Adipose tissue (tissue), 3 donors: ENCODE results near the gene RXRA. TPM values are rescaled to one million over a fixed set of nuclear protein-coding genes. Genes with fewer than 3 reads are reported as not detected.

ENCODE experiments used
- H3K27ac ChIP-seq: one replicate; pipeline ENCODE4 v1.5.1; 2013; ENCODE audit warnings: low read depth, low read length
- WGBS, 3 donors: extraction: QIAGEN DNeasy Blood & Tissue Kit; methylation state at CpG; one replicate each; pipeline ENCODE4 v1.1.7; 2013; 5-methylcytosine and 5-hydroxymethylcytosine counted together
- polyA plus RNA-seq, 3 donors: library from polyadenylated mRNA; stranded (reverse); fragments of 200-250 nt; gene quantifications; one replicate each; pipeline ENCODE4 v1.2.3, GENCODE V29; 2013
- donor health status: healthy with polysubstance abuse.
- donor health status: Bipolar disorder and iron deficiency.
- donor health status: healthy.

The RXRA gene
- polyA plus RNA-seq, 3 donors: 30.9 to 114 (median 69.4) TPM

DNA sequence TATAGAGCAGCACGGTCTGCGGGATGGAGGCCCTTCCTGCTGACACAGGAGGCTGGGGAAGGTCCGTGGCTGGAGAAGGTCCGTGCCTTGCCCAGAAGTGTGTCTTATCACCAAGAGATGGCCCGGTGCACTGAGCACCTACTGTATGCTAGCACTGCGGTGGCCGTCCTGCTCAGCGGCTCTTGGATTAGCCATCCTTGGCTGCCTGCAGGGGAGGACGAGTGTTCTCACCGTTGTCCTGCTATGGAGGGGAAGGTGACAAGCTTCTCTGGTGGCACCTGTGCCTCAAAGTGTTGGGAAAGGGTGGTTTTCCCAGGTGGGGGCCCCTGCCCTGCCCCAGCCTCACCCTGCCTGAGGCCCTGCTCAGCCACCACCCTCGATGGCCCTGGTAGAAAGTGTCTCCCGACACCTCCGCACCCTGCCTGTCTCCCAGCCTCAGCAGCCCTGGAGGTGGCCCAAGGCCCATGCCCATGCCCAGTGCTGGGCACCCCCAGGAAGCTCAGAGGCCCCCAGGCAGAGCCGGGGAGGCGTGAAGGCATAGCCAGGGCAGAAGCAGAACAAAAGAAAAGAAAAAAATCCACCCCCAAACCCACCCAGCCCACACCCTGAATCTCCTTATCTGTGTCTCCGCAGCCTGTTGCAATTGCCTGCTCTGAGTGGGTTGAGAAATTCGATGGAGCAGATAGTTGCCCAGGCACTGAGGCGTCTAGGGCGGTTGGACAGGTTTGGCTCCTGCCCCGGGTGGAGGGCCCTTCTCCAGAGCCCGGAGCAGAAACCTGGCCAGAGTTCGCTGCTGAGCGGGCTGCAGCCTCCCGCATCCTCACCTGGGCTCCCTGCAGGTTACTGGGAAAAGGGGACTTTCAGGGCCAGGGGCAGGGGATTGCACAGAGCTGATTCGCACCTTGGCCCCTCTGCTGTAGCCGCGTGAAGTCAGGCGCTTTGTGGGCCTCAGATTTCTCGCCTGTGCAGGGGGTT, 30.5 kb downstream of the RXRA start:
- 68 to 70% (median 69%) methylated on average over 29 of the region's 29 CpGs for WGBS, 3 donors
- no peak overlapping the region for H3K27ac ChIP-seq

- WGBS, 3 donors: 68 to 87% (median 76%) methylated on average over 8 to 9 of the region's 9 CpGs
- no peak overlapping the region for H3K27ac ChIP-seq
Measured at GRCh38 chr9:134357631-134358025, 31.4 kb downstream of the RXRA start.

- H3K27ac ChIP-seq: no peak overlapping the region
- WGBS, 3 donors: 92 to 94% (median 93%) methylated on average over 16 of the region's 16 CpGs
Measured at GRCh38 chr9:134358026-134358661, 31.9 kb downstream of the RXRA start.

GRCh38 chr9:134358662-134359319, 32.5 kb downstream of the RXRA start:
- WGBS, 3 donors: 51 to 62% (median 62%) methylated on average over 17 of the region's 17 CpGs
- no peak overlapping the region for H3K27ac ChIP-seq

DNA sequence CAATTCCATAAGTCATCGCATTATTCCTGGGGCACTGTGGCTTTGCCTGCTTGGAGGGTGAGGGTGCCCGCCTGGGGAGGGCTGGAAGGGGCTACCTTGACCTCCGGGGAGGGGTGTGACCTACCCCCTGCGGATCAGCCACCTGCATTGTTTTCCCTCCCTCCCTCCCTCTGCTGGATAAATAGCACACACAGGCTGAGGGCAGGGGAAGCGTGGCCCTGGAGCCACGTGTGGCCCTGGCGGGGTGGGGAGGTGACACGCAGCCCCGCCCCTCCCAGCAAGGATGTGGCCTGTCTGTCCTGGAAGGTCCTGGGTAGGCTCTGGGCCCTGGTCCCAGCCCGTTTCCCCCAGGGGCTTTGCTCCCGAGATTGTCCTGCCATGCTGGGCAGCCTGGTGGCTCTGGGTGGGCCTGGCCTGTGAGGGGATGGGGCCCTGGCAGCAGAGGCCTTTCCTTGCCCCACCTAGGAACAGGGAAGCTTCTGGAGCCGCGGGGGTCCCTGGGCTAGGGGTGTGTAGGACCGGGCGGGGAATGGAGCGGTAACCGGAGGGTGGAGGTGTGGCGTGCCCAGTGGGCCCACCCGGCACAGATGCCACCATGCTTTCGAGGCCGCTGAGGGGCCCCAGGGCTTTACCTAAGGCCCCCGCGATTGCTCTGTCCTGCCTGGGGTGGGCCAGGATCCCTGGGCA, 33.4 kb downstream of the RXRA start:
- no peak overlapping the region for H3K27ac ChIP-seq

GRCh38 chr9:134360180-134360759, 34.0 kb downstream of the RXRA start:
- 71 to 94% (median 77%) methylated on average over 29 to 30 of the region's 30 CpGs for WGBS, 3 donors
- H3K27ac ChIP-seq: no peak overlapping the region

More for the DNA sequence above, 33.4 kb downstream of the RXRA start:
- WGBS, 3 donors: 72 to 81% (median 81%) methylated on average over 18 to 23 of the region's 23 CpGs

- 45 to 78% (median 75%) methylated on average over 14 of the region's 14 CpGs for WGBS, 3 donors
- no peak overlapping the region for H3K27ac ChIP-seq
Measured at GRCh38 chr9:134360897-134361296, 34.6 kb downstream of the RXRA start.

DNA sequence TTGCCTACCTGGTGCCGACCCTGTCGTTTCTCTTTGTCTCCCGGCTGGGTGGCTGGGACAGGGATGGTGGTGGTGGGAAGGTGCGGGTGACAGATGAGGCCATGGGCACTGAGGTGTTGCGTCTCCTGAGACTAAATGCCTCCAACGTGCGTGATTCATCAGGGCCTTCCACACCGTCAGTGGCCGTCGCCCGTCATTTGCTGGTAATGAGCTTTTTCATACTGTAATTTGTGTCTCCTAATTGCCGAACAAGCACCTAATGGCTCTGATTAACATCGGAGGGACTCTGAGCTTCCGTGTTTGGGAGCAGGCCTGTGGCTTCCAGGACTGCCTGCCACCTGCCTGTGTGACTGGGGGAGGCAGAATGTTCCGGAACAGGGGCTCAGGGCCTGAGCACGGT, 35.2 kb downstream of the RXRA start:
- 83 to 90% (median 87%) methylated on average over 16 of the region's 16 CpGs for WGBS, 3 donors
- H3K27ac ChIP-seq: no peak overlapping the region

DNA sequence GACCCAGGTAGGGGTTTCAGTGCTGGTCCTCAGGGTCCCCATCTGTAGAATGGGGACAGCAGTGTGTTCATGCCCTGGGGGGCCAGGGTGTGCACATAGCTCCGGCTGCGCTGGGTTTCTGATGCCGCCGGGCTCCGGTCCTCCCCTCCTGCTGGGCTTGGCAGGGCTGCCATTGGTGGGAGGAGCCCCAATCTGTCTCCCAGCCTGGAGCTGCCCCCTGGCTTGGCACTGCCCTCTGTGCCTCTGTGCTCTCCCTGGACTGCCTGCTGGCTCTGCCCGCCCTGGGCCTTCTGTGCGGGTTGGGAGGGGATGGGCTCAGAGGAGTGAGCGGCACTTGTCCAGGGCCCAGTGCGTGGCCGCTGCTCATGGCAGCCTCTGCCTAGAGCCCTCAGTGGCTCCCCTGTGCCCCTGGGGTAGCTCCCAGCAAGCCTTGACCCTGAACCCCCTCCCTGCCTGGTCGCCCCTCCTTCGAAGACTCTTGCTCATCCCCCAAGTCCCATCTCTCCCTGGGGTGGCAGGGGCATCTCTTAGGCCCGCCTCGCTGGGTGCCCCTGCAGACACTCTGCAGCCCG, 35.7 kb downstream of the RXRA start:
- H3K27ac ChIP-seq: no peak overlapping the region
- WGBS, 3 donors: 83 to 91% (median 88%) methylated on average over 14 to 15 of the region's 15 CpGs

DNA sequence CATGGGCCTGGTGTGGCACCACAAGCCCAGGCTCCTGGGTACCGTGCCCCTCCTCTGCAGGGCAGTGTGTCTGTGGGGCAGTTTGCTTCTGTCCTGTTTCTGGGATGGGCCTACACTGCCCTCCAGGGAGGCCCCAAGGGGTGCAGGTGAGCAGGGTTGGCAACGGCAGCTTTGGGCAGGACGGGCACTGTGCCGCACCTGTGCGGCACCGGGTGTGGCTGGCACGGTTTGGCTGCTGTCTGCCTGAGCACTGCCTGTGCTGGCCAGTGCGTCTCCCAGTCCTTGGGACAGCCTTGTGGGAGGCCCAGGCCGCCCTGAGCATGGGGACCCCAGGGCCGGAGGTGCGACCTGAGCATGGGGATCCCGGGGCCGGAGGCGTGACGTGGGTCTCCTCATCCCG, 37.2 kb downstream of the RXRA start:
- WGBS, 3 donors: 86 to 93% (median 89%) methylated on average over 16 of the region's 16 CpGs
- no peak overlapping the region for H3K27ac ChIP-seq

GRCh38 chr9:134364391-134365114, 38.3 kb downstream of the RXRA start:
- WGBS, 3 donors: 70 to 88% (median 75%) methylated on average over 13 of the region's 13 CpGs
- H3K27ac ChIP-seq: no peak overlapping the region

- peak overlapping the region; percentile 79 for H3K27ac ChIP-seq
- 90 to 92% (median 90%) methylated on average over 21 of the region's 21 CpGs for WGBS, 3 donors
Measured at GRCh38 chr9:134365115-134365596, 38.9 kb downstream of the RXRA start.

DNA sequence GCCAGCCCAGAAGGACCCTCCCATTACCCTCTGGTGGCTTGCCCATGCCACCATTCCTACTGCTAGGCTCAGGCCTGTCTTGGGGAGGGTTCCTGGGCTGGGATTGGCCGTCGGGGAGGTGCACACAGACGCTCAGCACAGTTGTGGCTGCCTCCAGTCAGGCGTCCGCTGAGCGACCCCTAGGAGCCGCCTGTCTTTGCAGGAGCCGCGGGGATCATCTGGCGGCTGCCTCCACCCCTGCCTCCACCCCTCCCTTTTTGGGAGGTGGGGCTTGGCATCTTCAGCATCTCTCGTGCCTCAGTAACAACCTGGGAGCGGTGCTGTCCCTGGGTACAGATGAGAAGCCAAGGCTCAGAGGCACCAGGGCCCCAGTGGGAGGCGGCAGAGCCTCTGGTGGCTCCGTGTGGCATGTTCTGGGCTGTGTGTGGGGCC, 39.6 kb downstream of the RXRA start:
- H3K27ac ChIP-seq: peak overlapping the region; percentile 79
- 12 to 28% (median 24%) methylated on average over 14 of the region's 14 CpGs for WGBS, 3 donors

DNA sequence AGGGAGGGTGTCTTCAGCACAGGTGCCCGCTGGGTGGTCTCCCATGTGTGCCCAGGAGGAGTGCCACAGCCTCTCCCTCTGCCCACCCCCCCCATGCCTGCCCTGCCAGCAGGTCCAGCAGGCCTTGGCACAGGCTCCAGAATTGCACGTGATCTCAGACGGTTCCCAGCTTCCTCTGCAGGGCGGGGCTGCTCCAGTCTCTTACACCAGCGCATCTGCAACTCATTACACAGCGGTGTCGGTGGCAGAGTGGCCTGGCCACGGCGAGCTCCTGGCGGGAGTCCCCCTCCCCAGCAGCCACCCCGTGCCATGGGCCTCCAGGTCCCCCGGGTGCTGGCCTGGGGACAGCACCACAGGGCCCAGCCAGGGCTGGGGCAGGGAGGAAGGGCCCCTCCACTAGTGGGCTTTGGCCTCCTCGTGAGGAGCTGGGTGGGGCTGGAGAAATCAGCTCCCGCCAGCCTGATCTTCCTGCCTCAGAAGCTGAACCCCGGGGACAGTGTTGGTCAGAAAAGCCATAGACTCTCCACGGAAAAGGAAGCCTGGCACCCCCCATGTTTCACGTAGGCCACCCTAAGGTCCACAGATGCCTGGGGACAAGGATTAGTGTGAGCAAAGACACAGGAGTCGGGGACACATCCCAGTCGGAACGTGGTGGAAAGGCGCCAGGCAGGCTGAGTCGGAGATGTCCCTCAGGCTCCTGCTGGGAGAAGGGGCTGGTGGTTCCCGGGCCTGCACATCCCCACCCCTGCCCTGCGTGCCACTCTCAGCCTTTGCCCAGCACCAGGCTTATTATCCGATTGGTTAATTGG, 40.2 kb downstream of the RXRA start:
- 18 to 29% (median 18%) methylated on average over 25 of the region's 25 CpGs for WGBS, 3 donors
- peak overlapping the region; percentile 79 for H3K27ac ChIP-seq

- WGBS, 3 donors: 78 to 85% (median 82%) methylated on average over 12 of the region's 12 CpGs
- H3K27ac ChIP-seq: no peak overlapping the region
Measured at GRCh38 chr9:134367061-134367460, 40.8 kb downstream of the RXRA start.

- H3K27ac ChIP-seq: no peak overlapping the region
- WGBS, 3 donors: 59 to 88% (median 82%) methylated on average over 18 to 19 of the region's 19 CpGs
Measured at GRCh38 chr9:134367791-134368490, 41.7 kb downstream of the RXRA start.
